Karpas-422 (cell line): ENCODE data around the gene MKKS. TPM values are rescaled to one million over a fixed set of nuclear protein-coding genes. Genes with fewer than 3 reads are reported as not detected.

Experiments
- DNase-seq: peaks from one replicate; pipeline ENCODE4 v3.0.0-alpha.2; 2015
- H2AFZ ChIP-seq: fragments of 200-600 bp; sonication (generic); 2 replicates; pipeline ENCODE4 v1.6.1; 2014; ENCODE audit warnings: antibody characterized with exemption, low read length, mixed read lengths
- H3K27ac ChIP-seq: fragments of 200-600 bp; sonication (generic); 2 replicates; pipeline ENCODE4 v1.5.1; 2014; ENCODE audit warnings: mild to moderate bottlenecking, low read length, moderate library complexity
- H3K27me3 ChIP-seq: fragments of 200-600 bp; sonication (generic); 2 replicates; pipeline ENCODE4 v1.6.1; 2014; ENCODE audit warnings: low read length, mixed read lengths
- H3K36me3 ChIP-seq: fragments of 200-600 bp; sonication (generic); 2 replicates; pipeline ENCODE4 v1.6.1; 2014; ENCODE audit warnings: low read length, mixed read lengths; ENCODE audit not compliant: insufficient read depth
- H3K4me1 ChIP-seq: fragments of 200-600 bp; sonication (generic); 2 replicates; pipeline ENCODE4 v1.6.1; 2014; ENCODE audit warnings: mild to moderate bottlenecking, low read length, mixed read lengths
- H3K4me2 ChIP-seq: fragments of 200-600 bp; sonication (generic); 2 replicates; pipeline ENCODE4 v1.6.1; 2014; ENCODE audit warnings: low read length, low read depth, mild to moderate bottlenecking; ENCODE audit not compliant: poor library complexity, severe bottlenecking
- H3K4me3 ChIP-seq: fragments of 200-600 bp; sonication (generic); 2 replicates; pipeline ENCODE4 v1.5.1; 2014; ENCODE audit warnings: mild to moderate bottlenecking, antibody characterized with exemption, low read length, mixed read lengths
- H3K79me2 ChIP-seq: fragments of 200-600 bp; sonication (generic); 2 replicates; pipeline ENCODE4 v1.6.1; 2014; ENCODE audit warnings: mild to moderate bottlenecking, low read length, mixed read lengths
- H3K9ac ChIP-seq: fragments of 200-600 bp; sonication (generic); 2 replicates; pipeline ENCODE4 v1.6.0; 2014; ENCODE audit warnings: low read length
- H3K9me2 ChIP-seq: fragments of 200-600 bp; sonication (generic), shearing (Covaris generic); replicated peaks from 2 replicates; pipeline ENCODE4 v1.6.0; 2014; ENCODE audit warnings: mild to moderate bottlenecking, low read length, moderate library complexity; ENCODE audit not compliant: insufficient read depth
- H3K9me3 ChIP-seq: fragments of 300-700, 200-600 bp; sonication (generic); 2 replicates; pipeline ENCODE4 v1.6.1; 2014; ENCODE audit warnings: low read length, mixed read lengths
- H4K20me1 ChIP-seq: fragments of 200-600 bp; sonication (generic); 2 replicates; pipeline ENCODE4 v1.6.1; 2014; ENCODE audit warnings: mild to moderate bottlenecking, antibody characterized with exemption, low read length, low read depth; ENCODE audit not compliant: insufficient read depth
- total RNA-seq: library from RNA; depleted of rRNA; stranded (reverse); fragments of >200 nt; shearing (Covaris generic); gene quantifications from 2 replicates; pipeline ENCODE4 v1.2.3, GENCODE V29; 2014; ENCODE audit warnings: low replicate concordance

MKKS gene
- total RNA-seq, 1 experiment from 2014 or later = 14.6 TPM

DNA sequence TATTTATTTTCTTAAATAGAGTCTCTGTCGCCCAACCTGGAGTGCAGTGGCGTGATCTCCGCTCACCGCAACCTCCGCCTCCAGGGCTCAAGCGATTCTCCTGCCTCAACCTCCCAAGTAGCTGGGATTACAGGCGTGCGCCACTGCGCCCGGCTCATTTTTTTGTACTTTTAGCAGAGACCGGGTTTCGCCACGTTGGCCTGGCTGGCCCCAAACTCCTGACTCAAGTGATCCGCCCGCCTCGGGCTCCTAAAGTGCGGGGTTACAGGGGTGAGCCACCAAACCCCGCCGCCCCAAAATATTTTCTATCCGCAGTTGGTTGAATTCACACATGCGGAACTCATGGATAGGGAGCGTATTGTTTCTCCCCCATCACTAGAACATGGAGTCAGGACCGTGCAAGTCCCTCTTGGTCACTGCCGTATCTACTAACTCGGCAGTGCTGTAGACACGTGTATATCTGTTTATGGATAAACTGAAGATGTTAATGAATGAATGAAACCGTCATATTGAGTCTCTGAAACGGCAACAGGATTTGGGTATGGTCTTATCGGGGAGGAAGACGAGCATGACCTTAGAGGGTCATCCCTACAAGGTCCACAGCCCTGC lies 904 bp downstream of the MKKS start:
- Histone ChIP-seq H4K20me1 (peaks cover 3% of the 10 kb centered on the region; the same call in 1 of the 2 replicates), H3K36me3 (0 out of 2 replicates have a peak, but pooled peaks cover 4% of the 10 kb centered on the region), H3K4me2 (peak overlapping the region; percentile 98), H3K27ac (peak overlapping the region; percentile 95; the same call in 1 of the 2 replicates), H3K4me3 (peak overlapping the region; percentile 80), H3K9me2 (no peaks in the 10 kb centered on the region), H3K9me3 (no peaks in the 10 kb centered on the region), H3K27me3 (no peaks in the 10 kb centered on the region), H3K4me1 (peaks cover 65% of the 10 kb centered on the region), H2AFZ (peak overlapping the region; percentile 88; the same call in 1 of the 2 replicates), H3K9ac (peak overlapping the region; percentile 92), H3K79me2 (peaks cover 93% of the 10 kb centered on the region)
- DNase-seq = no peak

DNA sequence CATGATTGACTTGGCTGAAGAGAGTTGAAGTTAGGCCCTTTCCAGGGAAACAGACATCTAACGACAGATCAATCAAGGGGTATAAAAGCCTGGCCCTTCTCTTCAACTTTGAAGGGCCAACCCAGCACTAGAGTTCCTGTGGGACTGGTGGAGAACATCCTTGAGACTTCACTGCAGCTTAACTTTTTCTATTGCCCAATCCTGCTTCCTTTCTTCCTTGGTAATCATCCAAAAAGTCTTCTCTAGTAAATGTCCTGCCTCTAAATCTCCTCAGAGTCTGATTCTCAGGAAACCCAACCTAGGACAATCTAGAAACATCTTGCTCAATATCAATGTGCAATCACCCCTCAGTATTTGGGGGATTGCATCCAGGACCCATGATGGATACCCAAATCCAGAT lies 1.9 kb downstream of the MKKS start:
- H3K79me2 ChIP-seq = peaks cover 93% of the 10 kb centered on the region
- H3K4me2 ChIP-seq = peak overlapping the region; percentile 21

DNA sequence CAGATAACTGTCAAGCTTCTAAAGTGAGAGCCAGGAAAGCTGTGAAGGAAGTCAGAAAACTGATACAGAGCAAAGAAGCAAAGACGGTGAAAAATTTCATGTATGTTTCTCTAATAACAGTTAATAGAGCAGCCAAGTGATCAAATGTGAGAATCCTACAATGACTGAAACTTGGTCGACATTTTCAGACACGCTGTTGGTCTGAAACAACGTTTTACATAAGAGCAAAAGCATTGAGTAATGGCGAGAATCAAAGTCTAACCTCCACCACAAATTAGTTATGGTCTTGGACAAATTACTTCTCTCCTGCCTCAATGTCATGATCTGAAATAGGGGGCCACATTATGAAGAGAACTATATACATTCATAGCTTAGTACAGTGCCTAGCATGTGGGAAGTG lies 3.3 kb downstream of the MKKS start:
- H3K4me2 ChIP-seq = no peak overlapping the region
- H3K27ac ChIP-seq = 0 out of 2 replicates have a peak overlapping the region, but pooled peaks have one; percentile 11
- H3K9ac ChIP-seq = no peak overlapping the region
- H3K27me3 ChIP-seq = no peaks in the 10 kb centered on the region
- H3K9me3 ChIP-seq = no peaks in the 10 kb centered on the region
- no peak overlapping the region for H3K4me3 ChIP-seq
- peaks cover 93% of the 10 kb centered on the region for H3K79me2 ChIP-seq
- H3K4me1 ChIP-seq = peaks cover 42% of the 10 kb centered on the region
- H4K20me1 ChIP-seq = peaks cover 3% of the 10 kb centered on the region; the same call in 1 of the 2 replicates
- H2AFZ ChIP-seq = no peak overlapping the region
- no peaks in the 10 kb centered on the region for H3K9me2 ChIP-seq
- DNase-seq = no peak
- H3K36me3 ChIP-seq = peaks cover 5% of the 10 kb centered on the region; the same call in 1 of the 2 replicates

More for the DNA sequence above, 1.9 kb downstream of the MKKS start:
- H3K27me3 ChIP-seq = no peaks in the 10 kb centered on the region
- H3K9me3 ChIP-seq = no peaks in the 10 kb centered on the region
- H3K36me3 ChIP-seq = 0 out of 2 replicates have a peak, but pooled peaks cover 4% of the 10 kb centered on the region
- no peak overlapping the region for H3K9ac ChIP-seq
- no peaks in the 10 kb centered on the region for H3K9me2 ChIP-seq
- H2AFZ ChIP-seq = no peak overlapping the region
- H3K4me3 ChIP-seq = no peak overlapping the region
- DNase-seq = no peak
- peaks cover 3% of the 10 kb centered on the region; the same call in 1 of the 2 replicates for H4K20me1 ChIP-seq
- H3K27ac ChIP-seq = no peak overlapping the region
- peaks cover 54% of the 10 kb centered on the region for H3K4me1 ChIP-seq

DNA sequence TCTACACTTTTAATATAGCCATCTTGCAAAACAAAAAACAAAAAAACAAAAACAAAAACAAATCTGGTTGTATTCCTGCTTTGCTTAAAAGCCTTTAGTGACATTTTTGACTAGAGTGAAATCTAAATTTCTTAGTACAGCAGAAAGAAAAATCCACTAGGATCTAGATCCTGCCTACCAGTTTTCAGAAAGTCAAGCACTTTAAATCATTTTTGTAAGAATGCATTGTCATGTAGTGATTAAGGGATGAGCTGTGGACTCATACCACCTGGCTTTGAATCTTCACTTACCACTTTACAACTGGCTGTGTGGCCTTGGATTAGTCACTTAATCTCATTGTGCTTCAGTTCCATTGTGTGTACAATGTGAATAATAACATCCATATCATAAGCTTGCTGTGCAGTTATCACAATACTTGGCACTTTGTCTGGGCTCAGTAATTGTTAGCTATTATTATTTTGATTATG lies 4.0 kb downstream of the MKKS start:
- no peak for DNase-seq
- peaks cover 3% of the 10 kb centered on the region; the same call in 1 of the 2 replicates for H4K20me1 ChIP-seq

DNA sequence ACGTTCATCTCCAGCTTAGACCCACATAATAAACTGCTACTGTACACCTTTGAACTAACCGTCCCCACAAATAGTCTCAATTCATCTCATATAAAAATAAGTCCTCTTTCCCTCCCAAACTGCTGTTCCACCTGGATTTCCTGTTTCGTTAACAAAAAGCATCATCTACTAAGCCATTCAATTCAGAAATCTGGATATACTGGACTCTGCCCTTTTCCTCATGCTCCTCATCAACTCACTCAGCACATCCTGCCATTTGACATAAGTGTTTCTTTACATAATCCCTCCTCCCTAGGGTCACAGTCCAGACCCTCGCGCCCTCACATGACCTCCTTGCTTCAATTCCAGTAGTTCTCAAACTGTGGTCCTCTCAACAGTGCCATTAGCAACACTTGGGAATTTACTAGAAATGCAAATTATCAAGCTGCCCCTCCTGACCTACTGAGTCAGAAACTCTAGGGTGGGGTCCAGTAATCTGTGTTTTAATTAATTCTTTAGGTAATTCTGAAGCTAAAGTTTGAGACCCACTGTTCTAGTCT lies 4.5 kb downstream of the MKKS start:
- Histone ChIP-seq H2AFZ (no peak overlapping the region), H4K20me1 (peaks cover 3% of the 10 kb centered on the region; the same call in 1 of the 2 replicates), H3K9ac (no peak overlapping the region), H3K4me3 (no peak overlapping the region), H3K27me3 (no peaks in the 10 kb centered on the region), H3K4me2 (no peak overlapping the region), H3K36me3 (peaks cover 11% of the 10 kb centered on the region; the same call in 1 of the 2 replicates), H3K4me1 (peaks cover 47% of the 10 kb centered on the region), H3K79me2 (peaks cover 98% of the 10 kb centered on the region), H3K27ac (0 out of 2 replicates have a peak overlapping the region, but pooled peaks have one; percentile 10), H3K9me3 (no peaks in the 10 kb centered on the region), H3K9me2 (no peaks in the 10 kb centered on the region)
- no peak for DNase-seq

More for the DNA sequence above, 4.0 kb downstream of the MKKS start:
- Histone ChIP-seq H3K79me2 (peaks cover 94% of the 10 kb centered on the region), H3K9ac (no peak overlapping the region), H3K27me3 (no peaks in the 10 kb centered on the region), H2AFZ (no peak overlapping the region), H3K9me2 (no peaks in the 10 kb centered on the region), H3K9me3 (no peaks in the 10 kb centered on the region), H3K4me1 (peaks cover 46% of the 10 kb centered on the region), H3K36me3 (peaks cover 11% of the 10 kb centered on the region; the same call in 1 of the 2 replicates), H3K4me3 (no peak overlapping the region), H3K27ac (0 out of 2 replicates have a peak overlapping the region, but pooled peaks have one; percentile 11), H3K4me2 (no peak overlapping the region)

DNA sequence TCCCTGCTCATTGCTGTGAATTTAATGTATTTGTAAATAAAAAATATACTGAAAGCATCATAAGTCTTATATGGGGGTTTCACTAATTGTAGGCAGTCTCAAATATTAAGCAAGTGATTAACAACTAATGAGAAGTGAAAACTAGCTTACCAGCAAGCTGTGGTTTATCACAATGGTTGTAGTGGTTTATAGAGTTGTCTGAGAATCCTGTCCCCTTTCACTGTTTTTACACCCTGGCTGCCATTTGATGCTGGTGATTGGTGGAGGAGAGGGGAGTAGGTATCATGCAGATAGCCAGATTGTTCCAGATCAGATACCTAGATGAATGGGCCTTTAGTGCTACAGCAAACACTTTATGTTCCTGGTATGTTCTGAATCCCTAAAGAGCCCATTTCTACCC lies 6.0 kb downstream of the MKKS start:
- no peak overlapping the region for H3K9ac ChIP-seq
- H3K79me2 ChIP-seq = peaks cover 97% of the 10 kb centered on the region
- H3K9me2 ChIP-seq = no peaks in the 10 kb centered on the region
- H3K4me3 ChIP-seq = no peak overlapping the region
- no peak overlapping the region for H3K4me2 ChIP-seq
- no peak overlapping the region for H2AFZ ChIP-seq
- H3K9me3 ChIP-seq = no peaks in the 10 kb centered on the region
- H3K27me3 ChIP-seq = no peaks in the 10 kb centered on the region
- no peak overlapping the region for H3K27ac ChIP-seq
- peaks cover 3% of the 10 kb centered on the region; the same call in 1 of the 2 replicates for H4K20me1 ChIP-seq
- DNase-seq = no peak
- H3K36me3 ChIP-seq = peaks cover 14% of the 10 kb centered on the region; the same call in 1 of the 2 replicates
- peaks cover 39% of the 10 kb centered on the region for H3K4me1 ChIP-seq

DNA sequence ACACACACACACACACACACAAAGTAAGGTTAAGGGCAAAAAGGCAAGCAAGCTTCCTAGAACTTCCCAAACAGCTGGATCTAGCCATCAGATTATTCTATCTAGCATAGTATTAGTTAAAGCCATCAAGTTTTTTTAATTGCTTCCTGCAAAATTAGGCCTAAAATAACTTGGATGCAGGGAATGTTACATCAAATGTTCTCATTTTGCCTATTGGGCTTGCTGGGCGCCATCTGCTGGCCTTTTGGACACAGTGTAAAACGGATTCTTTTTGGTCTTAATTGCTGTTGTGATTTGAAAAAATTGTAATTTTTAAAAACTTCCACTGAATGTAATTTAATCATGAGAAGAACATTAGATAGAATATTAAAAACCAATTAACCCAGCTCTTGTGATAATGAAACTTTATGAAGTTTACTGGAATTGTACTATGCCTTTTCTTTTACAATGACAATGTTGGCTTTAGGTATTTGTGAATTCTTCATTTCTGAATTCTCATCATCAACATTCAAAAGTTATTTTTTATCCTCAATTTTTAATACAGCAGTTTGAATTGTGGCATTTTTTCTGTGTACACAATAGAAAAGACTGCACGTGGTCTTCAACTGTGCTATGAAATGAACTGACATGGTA lies 6.8 kb downstream of the MKKS start:
- H3K9me3 ChIP-seq = no peaks in the 10 kb centered on the region
- H4K20me1 ChIP-seq = peaks cover 3% of the 10 kb centered on the region; the same call in 1 of the 2 replicates
- peaks cover 96% of the 10 kb centered on the region for H3K79me2 ChIP-seq
- H3K4me3 ChIP-seq = no peak overlapping the region
- no peak overlapping the region for H3K4me2 ChIP-seq
- H3K9ac ChIP-seq = no peak overlapping the region
- H3K9me2 ChIP-seq = no peaks in the 10 kb centered on the region
- no peak overlapping the region for H2AFZ ChIP-seq
- H3K27me3 ChIP-seq = no peaks in the 10 kb centered on the region
- peaks cover 14% of the 10 kb centered on the region; the same call in 1 of the 2 replicates for H3K36me3 ChIP-seq
- H3K27ac ChIP-seq = no peak overlapping the region
- H3K4me1 ChIP-seq = peaks cover 32% of the 10 kb centered on the region
- peak; percentile 72 for DNase-seq

DNA sequence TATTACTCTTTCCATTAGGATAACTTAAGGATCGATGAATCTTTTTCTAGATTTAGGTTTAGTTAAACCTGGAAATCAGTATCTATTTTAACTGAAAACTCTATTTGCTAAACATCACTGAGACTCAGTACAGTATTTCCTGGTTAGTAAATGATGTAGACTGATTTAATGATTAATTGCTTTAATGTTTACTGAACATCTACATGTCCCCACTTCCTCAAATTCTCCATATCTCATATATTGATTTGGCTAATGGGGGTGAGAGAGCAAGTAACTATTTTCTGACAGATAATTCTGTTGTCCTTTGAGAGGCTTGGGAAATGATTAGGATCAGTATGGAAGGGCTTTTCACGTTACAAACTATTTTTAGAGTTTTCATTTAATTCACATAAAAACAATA lies 10.3 kb downstream of the MKKS start:
- peaks cover 89% of the 10 kb centered on the region for H3K79me2 ChIP-seq

More for the DNA sequence above, 10.3 kb downstream of the MKKS start:
- no peak overlapping the region for H3K4me3 ChIP-seq
- no peaks in the 10 kb centered on the region for H4K20me1 ChIP-seq
- H3K4me2 ChIP-seq = no peak overlapping the region
- peaks cover 16% of the 10 kb centered on the region; the same call in 1 of the 2 replicates for H3K36me3 ChIP-seq
- no peaks in the 10 kb centered on the region for H3K27me3 ChIP-seq
- H3K9ac ChIP-seq = no peak overlapping the region
- no peak for DNase-seq
- H3K27ac ChIP-seq = no peak overlapping the region
- no peak overlapping the region for H2AFZ ChIP-seq
- no peaks in the 10 kb centered on the region for H3K9me2 ChIP-seq
- peaks cover 4% of the 10 kb centered on the region; the same call in 1 of the 2 replicates for H3K4me1 ChIP-seq
- no peaks in the 10 kb centered on the region for H3K9me3 ChIP-seq
